ENCODE data around the gene TPPP2. TPM values are rescaled to one million over a fixed set of nuclear protein-coding genes. Genes with fewer than 3 reads are reported as not detected.

TPPP2 gene
- total and polyA plus RNA-seq, 10 of the 15 experiments (the other 5 are each of a cell fraction or from before 2014, with no cell fraction given) = not detected

DNA sequence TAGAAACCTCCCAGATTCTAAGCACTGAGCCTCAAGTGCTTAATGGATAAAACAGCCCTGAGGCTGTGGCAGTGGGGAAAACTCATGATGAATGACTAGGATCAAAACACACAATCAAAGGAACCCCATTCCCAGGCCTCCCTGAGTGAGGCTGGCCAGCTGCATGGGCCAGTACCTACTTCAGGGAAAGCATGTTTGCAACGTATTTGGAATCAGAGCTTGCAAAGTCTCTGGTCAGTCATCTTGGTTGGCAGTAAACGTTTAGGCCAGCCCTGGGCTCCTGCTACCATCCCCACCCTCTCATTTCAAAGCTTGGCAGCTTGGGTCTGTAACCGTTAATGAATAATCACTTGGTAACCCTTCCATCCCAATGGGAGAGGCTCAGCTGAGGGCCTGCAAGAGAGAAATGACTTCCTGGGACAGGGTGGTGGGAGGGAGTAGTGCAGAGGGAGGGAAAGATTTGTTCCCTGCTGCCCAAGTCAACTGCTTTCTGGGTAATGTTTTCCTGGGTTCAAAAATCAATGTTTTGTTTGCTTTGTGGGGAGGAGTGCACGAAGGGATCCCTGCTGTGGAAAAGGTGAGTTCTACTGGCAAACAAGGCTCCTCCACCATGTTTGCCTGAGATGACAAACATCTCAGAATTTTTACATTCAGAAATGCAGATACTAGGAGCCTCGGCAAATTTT is 25.6 kb downstream of the TPPP2 start:
- DNase-seq (ENCODE audit: low read depth, low spot score) = no peak
- no peaks in the 10 kb centered on the region for H3K27me3 ChIP-seq (replicated peaks in 1 of 2; ENCODE audit: control insufficient read depth in 2 of 2, insufficient read depth in 2 of 2, low read length in 1 of 2)
- no TSS peak for BruUV-seq (replicated peaks)
- intact Hi-C loops (cut with micrococcal nuclease; ENCODE audit: unreplicated experiment) = no loop called here
- no peak overlapping the region for H3K27ac ChIP-seq (ENCODE audit: control insufficient read depth, insufficient read depth)
- 26% methylated on average over 5 of the region's 5 CpGs for WGBS (ENCODE audit: insufficient coverage, insufficient replicate concordance, low lambda C conversion rate, missing lambda C conversion rate)
- no peaks in the 10 kb centered on the region for H3K9me3 ChIP-seq (replicated peaks; ENCODE audit: control insufficient read depth, insufficient read depth, low read length)
- ChIA-PET SMC1A (ENCODE audit: uncharacterized antibody, unreplicated experiment) (no interaction called here), RAD21 (ENCODE audit: unreplicated experiment) (no interaction called here), CTCF (no interaction called here), POLR2A (no interaction called here)
- H4K20me1 ChIP-seq (ENCODE audit: control insufficient read depth, insufficient read depth) = no peaks in the 10 kb centered on the region
- H2AFZ ChIP-seq (ENCODE audit: control insufficient read depth, low read depth, low read length) = no peak overlapping the region
- H3K4me1 ChIP-seq (ENCODE audit: control insufficient read depth, insufficient read depth, low read length) = no peaks in the 10 kb centered on the region
- no peak for TF ChIP-seq NFYB (IDR thresholded peaks at IDR 0.05; ENCODE audit: insufficient read depth, low read depth, low read length)
- no peaks in the 10 kb centered on the region for H3K36me3 ChIP-seq (ENCODE audit: control insufficient read depth in 2 of 2, insufficient read depth in 2 of 2, low read length in 1 of 2)
- in situ Hi-C loops (cut with MboI) = no loop called here
- no peak overlapping the region for H3K4me2 ChIP-seq (ENCODE audit: control insufficient read depth, insufficient read depth)
- no peak overlapping the region for H3K9ac ChIP-seq (ENCODE audit: control insufficient read depth, insufficient read depth, low read length)
- no peak for FAIRE-seq
- no peak overlapping the region for H3K4me3 ChIP-seq
- ATAC-seq = no peak
- no peaks in the 10 kb centered on the region for H3K79me2 ChIP-seq (ENCODE audit: control insufficient read depth, insufficient read depth, low read length)

DNA sequence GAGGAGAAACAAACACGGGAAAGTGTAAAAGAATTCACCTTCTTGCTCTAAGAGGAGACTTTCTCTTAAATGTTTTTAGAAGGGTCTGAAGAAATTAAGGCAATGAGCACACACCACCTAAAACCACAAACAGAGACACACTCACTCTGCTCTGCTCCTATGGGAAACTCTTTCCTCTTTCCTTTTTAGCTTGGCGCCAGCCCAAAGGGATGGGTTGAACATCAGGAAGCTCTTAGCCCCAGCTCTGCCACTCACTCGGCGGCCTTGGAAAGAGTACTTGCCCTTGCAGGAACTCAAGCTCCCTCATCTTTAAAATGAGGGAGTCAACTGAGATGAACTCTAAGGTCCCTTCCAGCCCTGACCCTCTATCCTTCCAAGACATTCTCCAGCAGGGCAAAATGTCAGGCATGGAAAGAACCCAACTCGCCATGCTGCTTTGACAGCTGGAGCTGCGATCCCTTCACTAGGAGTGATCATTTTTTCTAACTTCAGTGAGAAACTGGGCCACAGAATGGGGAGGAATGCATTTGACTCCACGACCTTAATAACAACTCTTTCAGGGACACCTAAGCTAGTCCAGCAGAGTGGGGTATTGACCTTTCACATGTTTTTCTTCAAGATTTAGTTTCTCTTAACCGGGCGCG is 26.6 kb downstream of the TPPP2 start:
- Histone ChIP-seq H3K9ac (ENCODE audit: control insufficient read depth, insufficient read depth, low read length) (no peak overlapping the region), H3K4me1 (ENCODE audit: control insufficient read depth, insufficient read depth, low read length) (no peaks in the 10 kb centered on the region), H3K4me2 (ENCODE audit: control insufficient read depth, insufficient read depth) (no peak overlapping the region), H3K79me2 (ENCODE audit: control insufficient read depth, insufficient read depth, low read length) (no peaks in the 10 kb centered on the region), H3K27ac (ENCODE audit: control insufficient read depth, insufficient read depth) (no peak overlapping the region), H2AFZ (ENCODE audit: control insufficient read depth, low read depth, low read length) (no peak overlapping the region), H3K27me3 (replicated peaks in 1 of 2; ENCODE audit: control insufficient read depth in 2 of 2, insufficient read depth in 2 of 2, low read length in 1 of 2) (peaks cover 0 to 1% of the 10 kb centered on the region in 2 experiments; a peak in 1 of 4 replicates), H3K9me3 (replicated peaks; ENCODE audit: control insufficient read depth, insufficient read depth, low read length) (no peaks in the 10 kb centered on the region), H4K20me1 (ENCODE audit: control insufficient read depth, insufficient read depth) (no peaks in the 10 kb centered on the region), H3K36me3 (ENCODE audit: control insufficient read depth in 2 of 2, insufficient read depth in 2 of 2, low read length in 1 of 2) (no peaks in the 10 kb centered on the region), H3K4me3 (no peak overlapping the region)
- intact Hi-C loops (cut with micrococcal nuclease; ENCODE audit: unreplicated experiment) (no loop called here), in situ Hi-C loops (cut with MboI) (no loop called here)
- no peak for DNase-seq (ENCODE audit: low read depth, low spot score)
- BruUV-seq (replicated peaks) = no TSS peak
- ChIA-PET POLR2A (no interaction called here), RAD21 (ENCODE audit: unreplicated experiment) (no interaction called here), SMC1A (ENCODE audit: uncharacterized antibody, unreplicated experiment) (interaction anchor here (1.1 kb wide), 1 partner anchor 11 kb away, joined by 4 read pairs; no protein-coding TSS in a partner anchor), CTCF (interaction anchor here (1.0 kb wide), 1 partner anchor 12 kb away, joined by 3 read pairs; no protein-coding TSS in a partner anchor)
- TF ChIP-seq BCL11A (IDR thresholded peaks at IDR 0.05; ENCODE audit: low read depth, low read length) (no peak), YBX1 (IDR thresholded peaks at IDR 0.05) (no peak)
- FAIRE-seq = no peak
- no peak for ATAC-seq
- WGBS (ENCODE audit: insufficient coverage, insufficient replicate concordance, low lambda C conversion rate, missing lambda C conversion rate) = 43% methylated on average over 10 of the region's 10 CpGs

All from GM12878 (cell line).